HepG2 (cell line): ENCODE results near the gene DNAJB8. TPM values are rescaled to one million over a fixed set of nuclear protein-coding genes. Genes with fewer than 3 reads are reported as not detected.

Source experiments
- ATAC-seq: fragments of 200-7000 bp; cut with Tn5 transposase; 3 replicates; pipeline ENCODE4 v1.9.1; 2020; ENCODE audit warnings: mild to moderate bottlenecking, moderate library complexity
- BruUV-seq: library from RNA; stranded (reverse); fragments of 400-500 nt; replicated peaks from 2 replicates; lab custom pipeline; 2021; lab: Mats Ljungman, UMichigan
- CTCF ChIA-PET: fragments of 300-600 bp; formaldehyde crosslinking; extraction: SDS; loops from one replicate; lab custom pipeline; 2021; ENCODE audit warnings: low total read pairs, inconsistent platforms, low intra/inter-chr PET ratio; lab: Yijun Ruan, JAX
- POLR2A ChIA-PET: fragments of 350-600 bp; sonication (Branson Sonifier 250); formaldehyde crosslinking; loops from one replicate; lab custom pipeline; 2020; ENCODE audit warnings: antibody characterized with exemption, inconsistent platforms; lab: Yijun Ruan, JAX
- DNase-seq: peaks from one replicate; pipeline ENCODE4 v3.0.0-alpha.2; 2015; ENCODE audit warnings: low spot score
- FAIRE-seq: peaks from 3 replicates; lab custom pipeline; 2011; peaks lifted over from hg19 to GRCh38; lab: Jason Lieb, UNC
- H2AFZ ChIP-seq: one replicate; pipeline ENCODE4 v1.6.1; 2011; ENCODE audit warnings: low read length, inconsistent platforms
- H3K27ac ChIP-seq: fragments of 300-600 bp; 3 replicates; pipeline ENCODE4 v1.8.0; 2011; ENCODE audit warnings: mixed run types, mild to moderate bottlenecking, mixed read lengths, low read length, inconsistent platforms; ENCODE audit not compliant: insufficient read depth; ENCODE audit errors: extremely low read length
- H3K27me3 ChIP-seq, 2 experiments: fragments of 200-600 bp in 1 of 2; 2 replicates in 1 of 2; 3 replicates in 1 of 2; pipeline versions ENCODE4 v1.6.0 to v1.8.0; 2011; ENCODE audit warnings: low read length in 2 of 2, mild to moderate bottlenecking in 2 of 2, moderate library complexity in 2 of 2, inconsistent platforms in 1 of 2; ENCODE audit not compliant: insufficient read depth in 2 of 2, control insufficient read depth in 1 of 2
- H3K36me3 ChIP-seq, 2 experiments: fragments of 200-600 bp in 1 of 2; replicated peaks in 1 of 2; 2 replicates in 1 of 2; 3 replicates in 1 of 2; pipeline versions ENCODE4 v1.5.1 to v1.8.0; 2011; ENCODE audit warnings: low read length in 2 of 2, inconsistent platforms in 1 of 2; ENCODE audit not compliant: insufficient read depth in 2 of 2, control insufficient read depth in 1 of 2
- H3K4me1 ChIP-seq: 2 replicates; pipeline ENCODE4 v1.5.1; 2012; ENCODE audit warnings: low read length, inconsistent platforms; ENCODE audit not compliant: insufficient read depth
- H3K4me2 ChIP-seq: 2 replicates; pipeline ENCODE4 v1.6.0; 2011; ENCODE audit warnings: low read depth, low read length, inconsistent platforms
- H3K4me3 ChIP-seq, 3 experiments: fragments of 200-600 bp in 1 of 3; sonication (generic), shearing (Covaris generic) in 1 of 3; replicated peaks in 1 of 3; 2 replicates each; pipeline ENCODE4 v1.5.1; 2011 to 2016; ENCODE audit warnings: low read length in 3 of 3, inconsistent platforms in 2 of 3, low read depth in 2 of 3, mild to moderate bottlenecking in 2 of 3, control low read depth in 1 of 3, mixed read lengths in 1 of 3; ENCODE audit not compliant: insufficient read depth in 1 of 3
- H3K79me2 ChIP-seq: one replicate; pipeline ENCODE4 v1.6.1; 2011; ENCODE audit warnings: low read length, inconsistent platforms; ENCODE audit not compliant: insufficient read depth
- H3K9ac ChIP-seq: 2 replicates; pipeline ENCODE4 v1.6.0; 2011; ENCODE audit warnings: mild to moderate bottlenecking, low read depth, low read length, inconsistent platforms; ENCODE audit not compliant: insufficient read depth
- H3K9me3 ChIP-seq: 2 replicates; pipeline ENCODE4 v1.5.1; 2012; ENCODE audit warnings: mild to moderate bottlenecking, low read length
- H4K20me1 ChIP-seq: 2 replicates; pipeline ENCODE4 v1.6.0; 2011; ENCODE audit warnings: inconsistent platforms, mild to moderate bottlenecking, low read length, moderate library complexity; ENCODE audit not compliant: insufficient read depth
- AHR ChIP-seq: IDR thresholded peaks from 2 replicates; pipeline ENCODE4 v1.6.1; 2018; ENCODE audit warnings: missing genetic modification reagents, missing compliant biosample characterization
- MAZ ChIP-seq, 2 experiments: sonication (generic) in 1 of 2; formaldehyde crosslinking in 1 of 2; IDR thresholded peaks; 2 replicates each; pipeline versions ENCODE4 v1.5.0 to v1.6.1; 2012 to 2020; ENCODE audit warnings: low read depth in 2 of 2, mild to moderate bottlenecking in 2 of 2, borderline replicate concordance in 1 of 2, improper control_type of control experiment in 1 of 2, low read length in 1 of 2, missing genetic modification reagents in 1 of 2, moderate library complexity in 1 of 2
- MIER3 ChIP-seq: IDR thresholded peaks from 2 replicates; pipeline ENCODE4 v1.6.1; 2016; ENCODE audit warnings: missing compliant biosample characterization, borderline replicate concordance
- SIX4 ChIP-seq: sonication (generic); formaldehyde crosslinking; IDR thresholded peaks from 2 replicates; pipeline ENCODE4 v1.4.0; 2020; ENCODE audit warnings: missing genetic modification reagents
- ZNF251 ChIP-seq: sonication (generic); formaldehyde crosslinking; IDR thresholded peaks from 2 replicates; pipeline ENCODE4 v1.9.0; 2021; ENCODE audit warnings: mild to moderate bottlenecking, missing genetic modification reagents
- ZNF367 ChIP-seq: sonication (generic); formaldehyde crosslinking; IDR thresholded peaks from 2 replicates; pipeline ENCODE4 v1.4.0; 2020; ENCODE audit warnings: missing genetic modification reagents, borderline replicate concordance
- WGBS: methylation state at CpG from one replicate; pipeline ENCODE4 v1.1.6; 2017; ENCODE audit warnings: low lambda C conversion rate; 5-methylcytosine and 5-hydroxymethylcytosine counted together
- in situ Hi-C: cut with HindIII; loops from 2 replicates; pipeline ENCODE4 v1.10.0; 2017; ENCODE audit warnings: low pct_unique_long_range_greater_than_20kb; ENCODE audit not compliant: extremely low pct_ligation_motif_present
- intact Hi-C: fragments of 100-400 bp; cut with micrococcal nuclease; formaldehyde crosslinking; loops from one replicate; pipeline ENCODE4 v1.10.0; 2022; ENCODE audit not compliant: unreplicated experiment
- polyA plus RNA-seq, 8 experiments: library from polyadenylated mRNA; depleted of rRNA in 3 of 8; stranded (reverse) in 7 of 8; unstranded in 1 of 8; fragments of >200 nt; fragmentation: Illumina TruSeq in 4 of 8; extraction: Trizol in 4 of 8; gene quantifications; 2 replicates each; pipeline versions ENCODE4 v1.2.1 to v1.2.3, GENCODE V29; 2011 to 2016; ENCODE audit warnings: low read depth in 4 of 8, missing spikeins in 1 of 8, mixed read lengths in 1 of 8; ENCODE audit not compliant: insufficient read depth in 1 of 8
- total RNA-seq, 5 experiments: library from RNA; depleted of rRNA; stranded (reverse); fragments of >200 nt; fragmentation: Illumina TruSeq; extraction: Trizol; gene quantifications; 2 replicates each; pipeline ENCODE4 v1.2.3, GENCODE V29; 2016; ENCODE audit warnings: low read depth in 1 of 5

DNAJB8 gene
- total and polyA plus RNA-seq, 2 of the 13 experiments (the other 11 are each of a cell fraction or from before 2014, with no cell fraction given), result not detected

DNA sequence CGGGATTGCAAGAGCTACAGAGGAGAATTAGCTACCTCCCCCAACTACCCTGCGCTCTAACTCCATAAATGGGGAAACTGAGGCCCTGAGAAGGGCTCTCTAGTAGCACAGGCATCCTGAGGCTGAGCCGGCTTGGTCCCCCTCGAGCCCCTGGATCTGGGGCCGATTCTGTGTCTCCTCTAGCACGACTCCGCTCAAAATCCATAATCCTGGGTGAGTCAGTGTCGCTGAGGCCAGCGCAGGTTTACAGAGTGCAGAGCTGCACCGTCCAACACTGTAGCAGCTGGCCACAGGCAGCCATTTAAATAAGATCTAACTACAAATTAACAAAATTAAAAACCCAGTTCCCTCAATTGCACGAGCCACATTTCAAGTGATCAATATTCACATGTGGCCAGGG lies 15.5 kb upstream of the DNAJB8 start:
- no peak for DNase-seq
- BruUV-seq, result no TSS peak
- POLR2A ChIA-PET, result no interaction called here
- no peaks in the 10 kb centered on the region for H3K27me3 ChIP-seq
- peaks cover 6 to 47% of the 10 kb centered on the region in 2 experiments; a peak in 3 of 5 replicates for H3K36me3 ChIP-seq
- in situ Hi-C loops (no loop called here), intact Hi-C loops (no loop called here)
- CTCF ChIA-PET, result no interaction called here
- no peak overlapping the region for H3K4me2 ChIP-seq
- 97% methylated on average over 9 of the region's 11 CpGs for WGBS
- H3K9me3 ChIP-seq, result no peaks in the 10 kb centered on the region
- no peak for ATAC-seq
- no peak overlapping the region for H3K9ac ChIP-seq
- no peak for TF ChIP-seq ZNF251 (CRISPR knock-in tag)
- TF ChIP-seq AHR (CRISPR knock-in tag), result no peak
- no peak for TF ChIP-seq SIX4 (CRISPR knock-in tag)
- no peak for TF ChIP-seq MAZ (IDR thresholded peaks at IDR 0.05; ENCODE audit: borderline replicate concordance, low read depth, low read length)
- no peak for TF ChIP-seq MAZ (CRISPR knock-in tag; IDR thresholded peaks at IDR 0.05; ENCODE audit: low read depth)
- no peak for TF ChIP-seq MIER3 (CRISPR knock-in tag)
- no peak for FAIRE-seq
- no peak overlapping the region for H3K4me3 ChIP-seq
- H3K27ac ChIP-seq, result no peak overlapping the region
- peaks cover 16% of the 10 kb centered on the region for H3K4me1 ChIP-seq
- H4K20me1 ChIP-seq, result no peaks in the 10 kb centered on the region; the same call in 1 of the 2 replicates
- no peak overlapping the region for H2AFZ ChIP-seq
- peaks cover 3% of the 10 kb centered on the region for H3K79me2 ChIP-seq

DNA sequence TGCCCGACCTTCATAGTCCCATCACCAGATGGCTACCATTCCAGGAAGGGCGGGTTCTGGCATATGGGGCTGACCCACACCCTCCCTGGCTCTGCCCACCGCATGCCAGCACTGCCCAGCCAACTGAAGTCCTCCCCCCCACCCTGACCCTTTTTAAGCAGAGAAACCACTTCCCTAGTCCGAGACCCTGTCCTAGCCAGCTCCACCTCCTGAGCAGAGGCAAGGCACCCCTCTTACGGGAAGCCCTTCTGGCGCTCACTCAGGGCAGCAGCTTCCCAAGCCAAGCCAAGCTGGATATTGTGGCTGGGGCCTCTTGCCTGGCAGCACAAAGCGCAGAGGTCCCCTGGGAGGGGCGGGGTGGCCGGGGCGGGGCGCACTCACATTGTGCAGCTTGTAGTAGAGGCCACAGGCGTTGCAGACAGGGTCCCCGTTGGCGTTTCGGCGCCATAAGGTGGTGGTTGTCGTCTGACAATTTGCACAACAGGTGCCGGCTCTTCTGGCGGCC lies 14.8 kb upstream of the DNAJB8 start:
- no peak overlapping the region for H2AFZ ChIP-seq
- no peak overlapping the region for H3K9ac ChIP-seq
- no TSS peak for BruUV-seq
- intact Hi-C loops, result no loop called here
- no peak for ATAC-seq
- H3K27ac ChIP-seq, result no peak overlapping the region
- no peaks in the 10 kb centered on the region for H3K9me3 ChIP-seq
- no peak overlapping the region for H3K4me2 ChIP-seq
- in situ Hi-C loops, result no loop called here
- DNase-seq, result no peak
- CTCF ChIA-PET, result no interaction called here
- TF ChIP-seq ZNF367, result no peak
- TF ChIP-seq, all 625 proteins: peak for 0
- no peaks in the 10 kb centered on the region; the same call in 1 of the 2 replicates for H4K20me1 ChIP-seq
- peaks cover 0 to 5% of the 10 kb centered on the region in 2 experiments; a peak in 1 of 5 replicates for H3K27me3 ChIP-seq
- FAIRE-seq, result no peak
- H3K4me1 ChIP-seq, result peaks cover 14% of the 10 kb centered on the region
- H3K36me3 ChIP-seq, result peaks cover 6 to 47% of the 10 kb centered on the region in 2 experiments; a peak in 3 of 5 replicates
- 97% methylated on average over 17 of the region's 19 CpGs for WGBS
- H3K4me3 ChIP-seq, result no peak overlapping the region
- no peaks in the 10 kb centered on the region for H3K79me2 ChIP-seq
- POLR2A ChIA-PET, result no interaction called here
